Posterior cingulate gyrus (tissue), 11 donors: ENCODE data around the gene TYMP.

Experiments used
- DNase-seq, 10 donors: peaks; one replicate each; pipeline versions ENCODE4 v3.0.0 to v3.0.0-alpha.2; 2020 to 2021; ENCODE audit warnings: mixed read lengths in 3 of 10
- intact Hi-C: fragments of 100-400 bp; cut with DNase I; formaldehyde crosslinking; loops from one replicate; pipeline ENCODE4 v1.15.1; 2023

The TYMP gene

GRCh38 chr22:50489363-50490243, 40.2 kb downstream of the TYMP start:
- intact Hi-C loops = no loop called here
- peak in 2 of 10 donors; percentile 77 for DNase-seq

DNA sequence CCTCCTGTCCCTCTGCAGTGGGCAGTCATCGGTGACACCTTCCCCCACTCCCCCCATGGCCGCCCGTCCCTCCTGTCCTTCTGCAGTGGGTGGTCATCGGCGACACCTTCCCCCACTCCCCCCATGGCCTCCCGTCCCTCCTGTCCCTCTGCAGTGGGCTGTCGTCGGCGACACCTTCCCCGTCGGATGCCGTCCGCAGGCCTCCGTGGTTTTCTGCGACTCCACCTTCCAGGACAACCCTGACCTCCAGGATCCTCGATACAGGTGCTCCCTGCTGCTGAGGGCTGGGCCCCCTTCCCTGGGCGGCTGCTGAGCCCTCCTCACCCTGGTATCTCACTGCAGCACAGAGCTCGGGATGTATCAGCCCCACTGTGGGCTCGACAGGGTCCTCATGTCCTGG, 40.9 kb downstream of the TYMP start:
- intact Hi-C loops = no loop called here

DNA sequence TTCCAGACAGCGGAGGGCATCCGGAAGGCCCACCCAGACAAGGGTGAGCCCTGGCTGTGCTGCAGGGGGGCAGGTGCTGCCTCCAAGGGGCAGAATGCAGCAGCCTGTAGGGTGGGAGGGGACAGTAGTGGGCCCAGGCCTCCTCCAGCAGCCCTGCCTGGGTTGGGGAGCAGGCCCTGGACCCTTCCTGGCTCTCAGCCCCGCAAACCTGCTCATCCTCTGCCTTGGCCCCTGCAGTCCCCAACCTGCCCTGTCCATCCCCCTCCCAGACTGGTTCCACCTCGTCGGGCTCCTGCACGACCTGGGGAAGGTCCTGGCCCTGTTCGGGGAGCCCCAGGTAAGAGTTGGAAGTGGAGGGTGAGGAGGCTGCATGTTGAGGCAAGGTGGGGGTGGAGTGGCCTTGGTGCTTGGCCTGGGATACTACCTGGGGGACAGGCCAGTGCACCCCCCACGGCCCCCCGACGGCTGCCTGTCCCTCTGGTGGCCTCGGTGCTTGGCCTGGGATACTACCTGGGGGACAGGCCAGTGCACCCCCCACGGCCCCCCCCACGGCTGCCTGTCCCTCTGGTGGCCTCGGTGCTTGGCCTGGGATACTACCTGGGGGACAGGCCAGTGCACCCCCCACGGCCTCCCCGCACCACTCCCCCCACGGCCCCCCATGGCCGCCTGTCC, 41.7 kb downstream of the TYMP start:
- DNase-seq = no peak
- intact Hi-C loops = no loop called here

More for the DNA sequence above, 40.9 kb downstream of the TYMP start:
- peak in 1 of 10 donors; percentile 61 for DNase-seq

DNA sequence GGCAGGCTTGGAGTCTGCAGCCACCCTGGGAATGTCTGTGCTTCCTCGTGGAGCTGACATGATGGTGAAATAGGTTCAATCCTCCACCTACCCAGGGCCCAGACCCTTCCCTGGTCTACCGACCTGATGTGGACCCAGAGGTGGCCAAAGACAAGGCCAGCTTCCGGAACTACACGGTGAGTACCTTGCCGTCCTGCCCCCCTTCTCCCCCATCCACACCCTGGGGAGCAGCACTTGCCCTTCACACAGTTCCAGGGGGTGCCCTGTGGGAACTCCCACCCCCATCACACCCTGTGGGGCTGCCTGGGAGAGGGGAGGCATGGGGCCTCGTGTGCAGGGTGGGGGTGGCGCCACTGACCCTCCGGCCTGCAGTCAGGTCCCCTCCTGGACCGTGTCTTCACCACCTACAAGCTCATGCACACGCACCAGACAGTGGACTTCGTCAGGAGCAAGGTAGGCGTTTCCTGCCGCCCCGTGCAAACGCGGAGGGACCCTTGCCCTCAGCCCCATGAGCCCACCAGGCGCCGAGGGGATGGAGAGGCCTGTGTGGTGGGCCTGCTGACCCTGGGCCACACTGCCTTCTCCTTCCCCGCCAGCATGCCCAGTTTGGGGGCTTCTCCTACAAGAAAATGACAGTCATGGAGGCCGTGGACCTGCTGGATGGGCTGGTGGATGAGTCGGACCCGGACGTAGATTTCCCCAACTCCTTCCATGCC, 42.4 kb downstream of the TYMP start:
- intact Hi-C loops = no loop called here
- DNase-seq = peak in 1 of 10 donors; percentile 71

- peak in 1 of 10 donors; percentile 79 for DNase-seq
- intact Hi-C loops = no loop called here
Measured at GRCh38 chr22:50486561-50487289, 43.1 kb downstream of the TYMP start, which contains the start of gene MIOX. Gene MIOX, plus strand, starts transcription at chr22:50486859. Its CDS starts 39 bp downstream, at chr22:50486898.

DNA sequence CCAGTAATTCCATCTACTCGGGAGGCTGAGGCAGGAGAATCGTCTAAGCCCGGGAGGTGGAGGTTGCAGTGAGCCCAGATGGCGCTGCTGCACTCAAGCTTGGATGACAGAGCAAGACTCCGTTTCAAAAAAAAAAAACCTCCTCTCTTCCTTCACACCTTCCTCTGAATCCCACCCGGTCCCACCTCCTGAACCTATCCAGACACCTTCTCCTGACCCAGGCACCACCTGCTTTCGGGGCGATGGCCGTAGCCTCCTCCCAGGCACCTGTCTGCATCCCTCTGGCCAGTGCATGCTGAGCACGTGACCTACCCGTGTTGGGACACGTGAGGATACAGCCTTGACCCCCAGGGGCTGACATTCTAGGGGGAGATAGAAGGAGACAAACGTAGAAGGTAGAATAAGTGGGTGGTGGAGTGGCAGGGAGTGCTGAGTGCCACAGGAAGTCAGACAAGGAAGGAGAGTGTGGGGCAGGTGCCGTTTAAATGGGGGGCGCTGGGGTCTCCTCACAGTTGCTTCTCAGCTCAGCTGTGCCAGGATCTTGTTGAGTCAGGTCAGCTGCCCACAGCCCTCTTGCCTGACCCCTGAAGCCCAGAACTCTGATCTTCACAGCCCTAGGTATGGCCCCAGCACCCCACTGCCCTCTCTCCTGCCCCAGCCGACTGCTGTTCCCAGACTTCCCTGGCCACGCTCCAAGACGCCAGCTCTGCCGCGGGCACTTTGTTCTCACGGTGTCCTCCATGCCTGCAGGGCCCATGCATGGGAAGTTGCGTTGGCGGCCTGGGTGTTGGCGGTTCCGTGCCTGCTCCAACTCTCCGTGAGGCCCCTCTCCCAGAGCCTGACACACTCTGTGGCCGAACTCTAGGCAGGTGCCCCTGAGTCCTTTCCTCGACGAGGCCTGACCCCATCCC, 44.3 kb downstream of the TYMP start:
- intact Hi-C loops = no loop called here
- DNase-seq = no peak

GRCh38 chr22:50483977-50484853, 45.6 kb downstream of the TYMP start:
- no peak for DNase-seq
- intact Hi-C loops = no loop called here

DNA sequence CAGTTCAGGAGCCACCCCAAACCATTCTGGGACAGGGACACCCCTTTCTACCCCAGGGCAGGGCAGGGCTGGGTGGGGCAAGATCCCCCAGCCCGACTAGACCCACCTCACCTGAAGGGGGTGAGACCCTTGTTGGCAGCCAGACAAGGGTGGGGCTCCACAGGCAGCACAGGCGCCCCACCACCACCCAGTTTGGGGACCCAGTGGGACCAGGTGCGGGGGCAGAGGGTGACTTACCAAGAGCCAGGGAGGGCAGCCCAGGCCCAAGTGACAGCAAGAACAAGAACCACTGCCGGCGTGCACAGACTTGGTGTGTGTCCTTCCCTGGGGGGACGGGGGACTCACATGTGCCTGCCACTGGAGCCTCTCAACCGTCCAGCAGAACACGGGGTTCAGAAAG, 46.3 kb downstream of the TYMP start:
- intact Hi-C loops = no loop called here
- DNase-seq = no peak

- intact Hi-C loops = no loop called here
- DNase-seq = no peak
Measured at GRCh38 chr22:50483106-50483505, 46.7 kb downstream of the TYMP start.

DNA sequence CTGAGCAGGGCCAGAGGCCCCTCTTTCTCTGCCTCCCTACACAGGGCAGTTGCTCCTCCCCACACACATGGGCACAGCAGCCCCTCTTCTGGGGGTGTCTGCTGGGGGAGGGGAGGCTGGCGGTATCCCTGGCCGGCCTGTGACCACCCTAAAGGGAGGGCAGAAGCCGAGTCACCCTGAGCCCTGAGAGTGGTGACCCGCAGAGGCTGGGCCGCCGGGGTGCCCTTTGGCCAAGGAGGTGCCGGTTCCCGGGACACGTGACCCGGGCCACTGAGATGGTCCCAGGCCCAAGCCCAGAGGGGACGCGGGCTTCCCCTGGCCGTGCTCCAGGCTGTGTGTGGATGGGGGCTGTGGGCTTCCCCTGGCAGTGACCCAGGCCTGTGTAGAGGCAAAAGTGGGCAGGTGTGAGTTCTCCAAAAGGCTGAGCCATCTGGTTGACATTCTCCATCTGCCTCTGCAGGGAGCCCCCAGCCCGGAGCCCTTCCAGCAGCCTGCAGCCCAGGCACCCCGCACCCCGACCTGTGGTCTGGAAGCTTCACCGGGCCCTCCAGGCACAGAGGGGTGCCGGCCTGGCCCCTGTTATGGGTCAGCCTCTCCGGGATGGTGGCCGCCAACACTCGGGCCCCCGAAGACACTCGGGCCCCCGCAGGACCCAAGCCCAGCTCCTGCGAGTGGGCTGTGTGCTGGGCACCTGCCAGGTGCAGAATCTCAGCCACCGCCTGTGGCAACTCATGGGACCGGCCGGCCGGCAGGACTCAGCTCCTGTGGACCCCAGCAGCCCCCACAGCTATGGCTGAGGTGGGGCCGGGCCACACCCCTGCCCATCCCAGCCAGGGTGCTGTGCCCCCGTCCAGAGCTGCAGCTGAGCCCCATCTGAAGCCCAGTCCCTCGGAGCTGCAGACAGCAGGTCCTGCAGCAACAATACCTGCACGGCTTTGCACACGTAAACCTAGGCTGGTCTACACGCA, 47.4 kb downstream of the TYMP start:
- no peak for DNase-seq
- intact Hi-C loops = no loop called here

GRCh38 chr22:50481440-50482106, 48.2 kb downstream of the TYMP start, which contains the start of gene ADM2:
Gene ADM2, plus strand, starts transcription at chr22:50481543. Its CDS starts 305 bp downstream, at chr22:50481848.
- intact Hi-C loops = no loop called here
- DNase-seq = no peak

GRCh38 chr22:50481045-50481439, 48.8 kb downstream of the TYMP start:
- DNase-seq = no peak
- intact Hi-C loops = no loop called here

DNA sequence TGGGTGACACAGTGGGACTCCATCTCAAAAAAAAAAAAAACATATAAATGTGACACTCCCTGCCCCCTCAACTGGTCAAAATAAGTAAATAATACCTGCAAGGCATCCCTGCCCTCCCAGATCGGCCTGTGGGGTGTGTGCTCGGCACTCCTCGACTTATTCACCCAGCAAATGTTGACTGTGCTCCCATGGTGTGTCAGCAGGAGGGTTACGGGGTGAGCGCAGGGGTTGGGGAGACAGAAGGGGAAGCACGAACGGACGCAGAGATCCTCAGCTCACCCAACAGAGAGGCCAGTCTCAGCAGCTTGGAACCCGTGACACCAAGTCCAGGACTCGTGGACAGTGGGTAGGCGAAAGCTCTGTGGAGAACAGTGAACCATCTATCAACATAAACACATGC, 50.1 kb downstream of the TYMP start:
- DNase-seq = no peak
- intact Hi-C loops = no loop called here

- DNase-seq = no peak
- intact Hi-C loops = no loop called here
Measured at GRCh38 chr22:50477923-50478322, 51.9 kb downstream of the TYMP start.

GRCh38 chr22:50476868-50477267, 52.9 kb downstream of the TYMP start:
- intact Hi-C loops = no loop called here

More at GRCh38 chr22:50476868-50477267, 52.9 kb downstream of the TYMP start:
- no peak for DNase-seq
